ENCODE data around the gene GABARAPL1. TPM values are rescaled to one million over a fixed set of nuclear protein-coding genes. Genes with fewer than 3 reads are reported as not detected.

The GABARAPL1 gene
- total RNA-seq, 1 donor from 2014 or later, result 42.3 TPM

- no peak overlapping the region for H3K4me3 ChIP-seq (ENCODE audit: low read depth, low read length)
- TF ChIP-seq CTCF (conservative IDR thresholded peaks at IDR 0.05; ENCODE audit: low read depth, low read length), result no peak
- no peak for DNase-seq (ENCODE audit: low read depth)
Measured at GRCh38 chr12:10243818-10244520, 31.3 kb downstream of the GABARAPL1 start.

GRCh38 chr12:10247436-10248058, 34.9 kb downstream of the GABARAPL1 start:
- H3K4me3 ChIP-seq (ENCODE audit: low read depth, low read length), result no peak overlapping the region
- DNase-seq (ENCODE audit: low read depth), result no peak
- TF ChIP-seq CTCF (conservative IDR thresholded peaks at IDR 0.05; ENCODE audit: low read depth, low read length), result no peak

GRCh38 chr12:10249690-10250455, 37.2 kb downstream of the GABARAPL1 start:
- DNase-seq (ENCODE audit: low read depth), result no peak
- no peak for TF ChIP-seq CTCF (conservative IDR thresholded peaks at IDR 0.05; ENCODE audit: low read depth, low read length)

GRCh38 chr12:10251669-10252068, 39.0 kb downstream of the GABARAPL1 start:
- TF ChIP-seq CTCF (conservative IDR thresholded peaks at IDR 0.05; ENCODE audit: low read depth, low read length), result no peak
- no peak overlapping the region for H3K4me3 ChIP-seq (ENCODE audit: low read depth, low read length)
- no peak for DNase-seq (ENCODE audit: low read depth)

More at GRCh38 chr12:10249690-10250455, 37.2 kb downstream of the GABARAPL1 start:
- H3K4me3 ChIP-seq (ENCODE audit: low read depth, low read length), result no peak overlapping the region

- DNase-seq (ENCODE audit: low read depth), result no peak
- no peak overlapping the region for H3K4me3 ChIP-seq (ENCODE audit: low read depth, low read length)
- no peak for TF ChIP-seq CTCF (conservative IDR thresholded peaks at IDR 0.05; ENCODE audit: low read depth, low read length)
Measured at GRCh38 chr12:10252201-10252600, 39.5 kb downstream of the GABARAPL1 start.

- TF ChIP-seq CTCF (conservative IDR thresholded peaks at IDR 0.05; ENCODE audit: low read depth, low read length), result no peak
- H3K4me3 ChIP-seq (ENCODE audit: low read depth, low read length), result no peak overlapping the region
- no peak for DNase-seq (ENCODE audit: low read depth)
Measured at GRCh38 chr12:10256064-10256463, 43.4 kb downstream of the GABARAPL1 start.

Measured in epithelial cell of proximal tubule (primary cell).